Lung (tissue), 12 donors: ENCODE measurements around the gene LMX1A. TPM values are rescaled to one million over a fixed set of nuclear protein-coding genes. Genes with fewer than 3 reads are reported as not detected.

Source experiments
- ATAC-seq: fragments of 200-7000 bp; cut with Tn5 transposase; one replicate; pipeline ENCODE4 v1.9.1; 2020; ENCODE audit warnings: moderate number of reproducible peaks; ENCODE audit not compliant: insufficient read depth, low FRiP score
- DNase-seq, 3 donors: peaks; one replicate each; pipeline ENCODE4 v3.0.0-alpha.2; 2013 to 2017
- H3K27ac ChIP-seq, 2 donors: one replicate each; pipeline ENCODE4 v1.5.1; 2013; ENCODE audit warnings: mild to moderate bottlenecking in 2 of 2, moderate library complexity in 2 of 2, control low read depth in 1 of 2, inconsistent platforms in 1 of 2, low read depth in 1 of 2, low read length in 1 of 2
- H3K27me3 ChIP-seq, 3 donors: one replicate each; pipeline ENCODE4 v1.5.1; 2013; ENCODE audit warnings: low read length in 2 of 3; ENCODE audit not compliant: control insufficient read depth in 3 of 3, insufficient read depth in 3 of 3
- H3K36me3 ChIP-seq, 4 donors: one replicate each; pipeline ENCODE4 v1.5.1; 2013; ENCODE audit warnings: low read length in 4 of 4, mild to moderate bottlenecking in 1 of 4, moderate library complexity in 1 of 4; ENCODE audit not compliant: control insufficient read depth in 4 of 4, insufficient read depth in 4 of 4
- H3K4me1 ChIP-seq, 5 donors: one replicate each; pipeline ENCODE4 v1.5.1; 2013; ENCODE audit warnings: low read length in 5 of 5, mild to moderate bottlenecking in 2 of 5, moderate library complexity in 1 of 5; ENCODE audit not compliant: control insufficient read depth in 5 of 5, insufficient read depth in 5 of 5
- H3K4me3 ChIP-seq: one replicate; pipeline ENCODE4 v1.5.1; 2013; ENCODE audit warnings: mild to moderate bottlenecking, control low read depth, moderate library complexity
- H3K9ac ChIP-seq, 2 donors: one replicate each; pipeline ENCODE4 v1.5.1; 2013; ENCODE audit warnings: low read length in 2 of 2, control low read depth in 1 of 2; ENCODE audit not compliant: insufficient read depth in 1 of 2
- H3K9me3 ChIP-seq, 4 donors: one replicate each; pipeline ENCODE4 v1.5.1; 2013; ENCODE audit warnings: low read length in 3 of 4, mild to moderate bottlenecking in 1 of 4, moderate library complexity in 1 of 4; ENCODE audit not compliant: control insufficient read depth in 4 of 4, insufficient read depth in 3 of 4
- WGBS, 2 donors: extraction: QIAGEN DNeasy Blood & Tissue Kit; methylation state at CpG; one replicate each; pipeline ENCODE4 v1.1.7; 2013; 5-methylcytosine and 5-hydroxymethylcytosine counted together
- polyA plus RNA-seq, 2 donors: library from polyadenylated mRNA; stranded (reverse); fragments of 200-250 nt; gene quantifications; one replicate each; pipeline ENCODE4 v1.2.1, GENCODE V29; 2013
- total RNA-seq, 2 donors: library from RNA; depleted of rRNA in 1 of 2; stranded (reverse); fragments of >200 nt in 1 of 2; gene quantifications; one replicate each; pipeline ENCODE4 v1.2.1, GENCODE V29; 2014 to 2021
- TF ChIP-seq, protein P1 (sequence below): IDR thresholded peaks from 2 replicates; pipeline ENCODE4 v1.5.1; 2012; ENCODE audit warnings: mild to moderate bottlenecking; ENCODE audit errors: control extremely low read depth, extremely low read depth
- donor health status: control.
- donor health status: control.
- donor health status: Bipolar disorder and iron deficiency.
- donor health status: healthy.
- donor health status: DM: yes; HTN: yes; CAD: no.

LMX1A gene
- total and polyA plus RNA-seq, 4 donors, result 0.03 TPM; not detected in 3

DNA sequence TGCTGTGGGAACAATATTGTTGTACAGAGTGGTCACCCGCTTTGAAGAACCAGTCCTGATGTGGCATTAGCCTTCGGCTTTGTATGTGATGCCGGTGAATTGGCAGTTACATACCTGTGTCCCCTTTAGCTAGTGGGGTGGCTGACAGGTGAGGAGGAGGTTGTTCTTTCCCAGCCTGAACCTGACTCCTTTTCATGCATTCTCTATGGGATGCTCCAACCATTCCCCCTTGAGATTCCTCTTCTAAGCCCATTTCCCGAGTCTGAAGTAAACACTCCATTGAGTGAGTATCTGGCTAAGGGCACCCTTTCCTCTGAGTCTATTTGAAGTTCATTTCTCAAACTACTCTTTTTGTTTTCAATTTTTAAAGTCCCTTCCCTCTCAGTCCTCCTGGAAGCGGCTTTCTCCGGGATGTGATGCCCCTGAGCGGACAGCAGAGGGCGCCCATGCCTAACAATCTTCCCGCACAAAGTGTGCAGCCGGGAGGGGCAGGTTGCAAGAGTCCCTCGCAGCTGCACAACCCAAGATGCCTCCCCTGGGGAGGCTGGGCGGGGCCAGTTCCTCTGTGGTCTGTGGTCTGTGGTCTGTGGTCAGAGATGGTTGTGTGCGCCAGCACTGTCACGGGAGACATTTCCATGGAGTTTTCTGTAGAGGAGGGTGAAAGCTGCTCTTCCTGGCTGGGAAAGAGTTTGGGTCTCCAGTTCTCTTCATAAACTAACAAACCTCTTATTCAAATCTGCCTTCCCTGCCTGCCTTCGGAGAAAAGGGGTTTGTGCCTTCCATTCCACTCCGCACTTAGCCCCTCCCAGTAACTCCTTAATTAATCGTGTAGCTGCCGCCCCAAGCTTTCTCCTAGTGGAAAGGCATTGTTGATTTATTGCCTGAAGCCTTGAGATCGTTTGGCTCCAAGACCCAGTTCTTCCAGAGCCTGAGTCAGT is 36.4 kb upstream of the LMX1A start:
- Histone ChIP-seq H3K9ac (no peak overlapping the region), H3K27me3 (peaks cover 0 to 4% (median 0%) of the 10 kb centered on the region in 3 donors), H3K4me3 (peak overlapping the region; percentile 4), H3K27ac (no peak overlapping the region), H3K4me1 (peaks cover 0 to 13% (median 2%) of the 10 kb centered on the region in 5 donors), H3K36me3 (no peaks in the 10 kb centered on the region), H3K9me3 (no peaks in the 10 kb centered on the region)
- ATAC-seq (peak; percentile 88), DNase-seq (peak; percentile 84 to 89 (median 85))
- 16% methylated on average over 19 of the region's 19 CpGs for WGBS, 2 donors
- TF ChIP-seq, protein P1, sequence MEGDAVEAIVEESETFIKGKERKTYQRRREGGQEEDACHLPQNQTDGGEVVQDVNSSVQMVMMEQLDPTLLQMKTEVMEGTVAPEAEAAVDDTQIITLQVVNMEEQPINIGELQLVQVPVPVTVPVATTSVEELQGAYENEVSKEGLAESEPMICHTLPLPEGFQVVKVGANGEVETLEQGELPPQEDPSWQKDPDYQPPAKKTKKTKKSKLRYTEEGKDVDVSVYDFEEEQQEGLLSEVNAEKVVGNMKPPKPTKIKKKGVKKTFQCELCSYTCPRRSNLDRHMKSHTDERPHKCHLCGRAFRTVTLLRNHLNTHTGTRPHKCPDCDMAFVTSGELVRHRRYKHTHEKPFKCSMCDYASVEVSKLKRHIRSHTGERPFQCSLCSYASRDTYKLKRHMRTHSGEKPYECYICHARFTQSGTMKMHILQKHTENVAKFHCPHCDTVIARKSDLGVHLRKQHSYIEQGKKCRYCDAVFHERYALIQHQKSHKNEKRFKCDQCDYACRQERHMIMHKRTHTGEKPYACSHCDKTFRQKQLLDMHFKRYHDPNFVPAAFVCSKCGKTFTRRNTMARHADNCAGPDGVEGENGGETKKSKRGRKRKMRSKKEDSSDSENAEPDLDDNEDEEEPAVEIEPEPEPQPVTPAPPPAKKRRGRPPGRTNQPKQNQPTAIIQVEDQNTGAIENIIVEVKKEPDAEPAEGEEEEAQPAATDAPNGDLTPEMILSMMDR, result peak; percentile 92

DNA sequence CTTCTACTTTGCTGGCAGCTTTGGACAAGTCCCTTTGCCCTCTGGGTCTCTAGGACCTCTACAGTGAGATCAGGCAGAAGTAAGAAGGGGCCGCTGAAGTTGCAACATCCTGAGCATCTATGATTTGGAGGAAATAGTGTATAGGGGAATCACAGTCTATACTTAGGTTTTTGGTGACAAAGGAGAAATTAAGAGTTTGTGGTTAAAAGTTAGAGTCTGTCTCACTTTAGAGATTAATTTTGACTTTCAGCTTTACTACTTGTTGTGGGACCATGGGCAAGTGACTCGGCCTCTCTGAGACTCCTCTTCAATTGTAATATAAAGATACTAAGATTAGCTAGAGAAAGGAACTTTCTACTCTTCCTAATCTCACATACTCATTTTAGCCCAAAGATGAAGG is 33.1 kb upstream of the LMX1A start:
- Histone ChIP-seq H3K27me3 (peaks cover 0 to 4% (median 0%) of the 10 kb centered on the region in 3 donors), H3K9ac (no peak overlapping the region), H3K27ac (no peak overlapping the region), H3K36me3 (no peaks in the 10 kb centered on the region), H3K9me3 (no peaks in the 10 kb centered on the region), H3K4me1 (peaks cover 0 to 7% (median 0%) of the 10 kb centered on the region in 5 donors), H3K4me3 (no peak overlapping the region)
- DNase-seq (no peak), ATAC-seq (no peak)
- 52 to 74% methylated on average over 2 of the region's 2 CpGs for WGBS, 2 donors
- TF ChIP-seq, protein P1, result no peak

DNA sequence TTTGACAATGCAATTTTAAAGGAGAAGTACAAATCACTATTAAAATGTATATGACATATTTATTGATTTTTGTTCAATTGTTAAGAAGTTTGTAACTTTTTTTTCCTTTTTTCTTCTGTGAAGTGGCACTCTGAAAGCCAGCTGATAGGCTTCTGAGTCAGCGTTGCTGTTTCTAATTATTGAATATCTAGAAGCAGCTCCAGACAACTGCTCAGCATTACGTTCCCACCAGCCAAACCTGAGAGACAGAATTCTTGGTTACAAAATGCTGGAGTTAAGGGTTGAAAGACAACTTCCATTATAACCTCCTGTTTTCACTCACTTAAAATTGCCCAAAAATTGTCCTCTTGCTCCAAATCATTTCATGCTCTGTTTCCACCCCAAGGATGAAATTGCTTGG is 31.4 kb upstream of the LMX1A start:
- TF ChIP-seq, protein P1, result no peak
- no peaks in the 10 kb centered on the region for H3K36me3 ChIP-seq
- WGBS, 2 donors, result 71 to 80% methylated on average over 2 of the region's 2 CpGs
- H3K27ac ChIP-seq, result no peak overlapping the region
- H3K4me3 ChIP-seq, result no peak overlapping the region
- DNase-seq (no peak), ATAC-seq (no peak)
- H3K9me3 ChIP-seq, result no peaks in the 10 kb centered on the region
- H3K4me1 ChIP-seq, result peaks cover 0 to under 1% (median 0%) of the 10 kb centered on the region in 5 donors
- peaks cover 0 to 4% (median 0%) of the 10 kb centered on the region in 3 donors for H3K27me3 ChIP-seq
- no peak overlapping the region for H3K9ac ChIP-seq
